Measurements from ENCODE around the gene NR6A1. TPM values are rescaled to one million over a fixed set of nuclear protein-coding genes. Genes with fewer than 3 reads are reported as not detected.

Gene NR6A1
- total and polyA plus RNA-seq, 10 donors, result 0.14 to 3.7 (median 1.9) TPM

- TF ChIP-seq POLR2AphosphoS5 (IDR thresholded peaks at IDR 0.05) (no peak), CTCF (IDR thresholded peaks at IDR 0.05 in 8 of 11, conservative IDR thresholded peaks at IDR 0.05 in 3 of 11) (no peak), POLR2A (IDR thresholded peaks at IDR 0.05) (no peak)
- Histone ChIP-seq H3K27ac (no peak overlapping the region), H3K4me3 (no peak overlapping the region), H3K4me1 (no peaks in the 10 kb centered on the region), H3K36me3 (no peaks in the 10 kb centered on the region), H3K27me3 (replicated peaks in 1 of 7) (no peaks in the 10 kb centered on the region), H3K9me3 (no peaks in the 10 kb centered on the region)
- 75 to 92% (median 85%) methylated on average over 4 of the region's 4 CpGs for WGBS, 5 donors
- intact Hi-C loops (cut with DNase I; ENCODE audit: low total_unique reads), result no loop called here
- DNase-seq, result no peak
Measured at GRCh38 chr9:124747065-124747464, 24.0 kb downstream of the NR6A1 start.

GRCh38 chr9:124743686-124744348, 27.3 kb downstream of the NR6A1 start:
- H3K9me3 ChIP-seq, result no peaks in the 10 kb centered on the region
- no peak for TF ChIP-seq CTCF (IDR thresholded peaks at IDR 0.05 in 8 of 11, conservative IDR thresholded peaks at IDR 0.05 in 3 of 11)
- TF ChIP-seq POLR2AphosphoS5 (IDR thresholded peaks at IDR 0.05), result no peak
- no peak for TF ChIP-seq POLR2A (IDR thresholded peaks at IDR 0.05)
- 83 to 90% (median 84%) methylated on average over 5 of the region's 5 CpGs for WGBS, 5 donors

GRCh38 chr9:124742940-124743339, 28.2 kb downstream of the NR6A1 start:
- no peak for DNase-seq
- TF ChIP-seq POLR2A (IDR thresholded peaks at IDR 0.05), result no peak
- no peak for TF ChIP-seq POLR2AphosphoS5 (IDR thresholded peaks at IDR 0.05)
- no peak for TF ChIP-seq CTCF (IDR thresholded peaks at IDR 0.05 in 8 of 11, conservative IDR thresholded peaks at IDR 0.05 in 3 of 11)

More at GRCh38 chr9:124743686-124744348, 27.3 kb downstream of the NR6A1 start:
- H3K27ac ChIP-seq, result no peak overlapping the region
- DNase-seq, result no peak
- no peaks in the 10 kb centered on the region for H3K27me3 ChIP-seq (replicated peaks in 1 of 7)
- H3K4me3 ChIP-seq, result no peak overlapping the region
- no peaks in the 10 kb centered on the region for H3K4me1 ChIP-seq
- intact Hi-C loops (cut with DNase I; ENCODE audit: low total_unique reads), result no loop called here
- no peaks in the 10 kb centered on the region for H3K36me3 ChIP-seq

GRCh38 chr9:124741662-124742061, 29.4 kb downstream of the NR6A1 start:
- no peak for TF ChIP-seq POLR2AphosphoS5 (IDR thresholded peaks at IDR 0.05)
- no peak for TF ChIP-seq CTCF (IDR thresholded peaks at IDR 0.05 in 8 of 11, conservative IDR thresholded peaks at IDR 0.05 in 3 of 11)
- no peak for TF ChIP-seq POLR2A (IDR thresholded peaks at IDR 0.05)
- Histone ChIP-seq H3K27ac (no peak overlapping the region), H3K4me3 (no peak overlapping the region), H3K9me3 (no peaks in the 10 kb centered on the region), H3K27me3 (replicated peaks in 1 of 7) (no peaks in the 10 kb centered on the region), H3K36me3 (no peaks in the 10 kb centered on the region), H3K4me1 (no peaks in the 10 kb centered on the region)
- intact Hi-C loops (cut with DNase I; ENCODE audit: low total_unique reads), result no loop called here
- 69 to 80% (median 73%) methylated on average over 4 of the region's 4 CpGs for WGBS, 5 donors
- no peak for DNase-seq

More at GRCh38 chr9:124742940-124743339, 28.2 kb downstream of the NR6A1 start:
- Histone ChIP-seq H3K4me1 (no peaks in the 10 kb centered on the region), H3K27ac (no peak overlapping the region), H3K9me3 (no peaks in the 10 kb centered on the region), H3K4me3 (no peak overlapping the region), H3K27me3 (replicated peaks in 1 of 7) (no peaks in the 10 kb centered on the region), H3K36me3 (no peaks in the 10 kb centered on the region)
- intact Hi-C loops (cut with DNase I; ENCODE audit: low total_unique reads), result no loop called here
